OCI-LY1 (cell line): ENCODE data around the gene ZDHHC18.
A peak's percentile ranks its signal among the peaks of the same experiment; 100 is the strongest.

ENCODE experiments used
- H2AFZ ChIP-seq: fragments of 200-600 bp; sonication (generic), shearing (Covaris generic); 2 replicates; pipeline ENCODE4 v1.6.0; 2014; ENCODE audit warnings: antibody characterized with exemption, mild to moderate bottlenecking, low read length
- H3F3A ChIP-seq: fragments of 200-600 bp; sonication (generic), shearing (Covaris generic); 2 replicates; pipeline ENCODE4 v1.6.0; 2014; ENCODE audit warnings: mild to moderate bottlenecking, antibody characterized with exemption, low read length, moderate library complexity; ENCODE audit not compliant: insufficient read depth
- H3K27ac ChIP-seq: fragments of 200-600 bp; sonication (generic); 2 replicates; pipeline ENCODE4 v1.5.1; 2014; ENCODE audit warnings: low read length, mixed run types, mild to moderate bottlenecking, low read depth; ENCODE audit not compliant: poor library complexity, severe bottlenecking
- H3K27me3 ChIP-seq: fragments of 200-600 bp; sonication (generic); 2 replicates; pipeline ENCODE4 v1.6.0; 2014; ENCODE audit warnings: antibody characterized with exemption, mild to moderate bottlenecking, low read length, moderate library complexity; ENCODE audit not compliant: insufficient read depth
- H3K36me3 ChIP-seq: fragments of 200-600 bp; sonication (generic); 2 replicates; pipeline ENCODE4 v1.6.1; 2014; ENCODE audit warnings: mild to moderate bottlenecking, antibody characterized with exemption, low read length, moderate library complexity, mixed read lengths; ENCODE audit not compliant: insufficient read depth
- H3K4me1 ChIP-seq: fragments of 200-600 bp; sonication (generic); 2 replicates; pipeline ENCODE4 v1.5.1; 2014; ENCODE audit warnings: mild to moderate bottlenecking, low read length, moderate library complexity; ENCODE audit not compliant: insufficient read depth, severe bottlenecking
- H3K4me2 ChIP-seq: fragments of 200-600 bp; sonication (generic), shearing (Covaris generic); 2 replicates; pipeline ENCODE4 v1.6.1; 2014; ENCODE audit warnings: low read length
- H3K4me3 ChIP-seq: fragments of 200-600 bp; sonication (generic); 2 replicates; pipeline ENCODE4 v1.5.1; 2014; ENCODE audit warnings: low read length, low read depth, mild to moderate bottlenecking, mixed read lengths; ENCODE audit not compliant: poor library complexity, severe bottlenecking
- H3K79me2 ChIP-seq: fragments of 200-600 bp; shearing (Covaris generic); 2 replicates; pipeline ENCODE4 v1.6.1; 2016; ENCODE audit warnings: mixed run types, low read length, mixed read lengths; ENCODE audit not compliant: insufficient read depth
- H3K9ac ChIP-seq: fragments of 200-600 bp; sonication (generic), shearing (Covaris generic); 2 replicates; pipeline ENCODE4 v1.6.1; 2014; ENCODE audit warnings: mild to moderate bottlenecking, low read length, mixed read lengths
- H3K9me2 ChIP-seq: fragments of 200-600 bp; sonication (generic), shearing (Covaris generic); 2 replicates; pipeline ENCODE4 v1.6.1; 2014; ENCODE audit warnings: low read depth, mild to moderate bottlenecking, low read length, mixed read lengths
- H3K9me3 ChIP-seq: fragments of 200-600 bp; shearing (Covaris generic); 2 replicates; pipeline ENCODE4 v1.6.1; 2014; ENCODE audit warnings: low read length, mixed read lengths
- H4K20me1 ChIP-seq: fragments of 200-600 bp; sonication (generic), shearing (Covaris generic); 2 replicates; pipeline ENCODE4 v1.6.0; 2016; ENCODE audit warnings: mild to moderate bottlenecking, low read length; ENCODE audit not compliant: insufficient read depth
- EZH2 ChIP-seq: fragments of 200-600 bp; sonication (generic), shearing (Covaris generic); IDR thresholded peaks from 2 replicates; pipeline ENCODE4 v1.8.0; 2017; ENCODE audit warnings: borderline replicate concordance, mixed run types, mild to moderate bottlenecking, antibody characterized with exemption, low read length, moderate library complexity, mixed read lengths
- TF ChIP-seq, protein P1 (sequence below): fragments of 200-600 bp; sonication (generic), shearing (Covaris generic); IDR thresholded peaks from 2 replicates; pipeline ENCODE4 v1.5.1; 2017; ENCODE audit warnings: mild to moderate bottlenecking, antibody characterized with exemption, low read length, moderate library complexity, mixed read lengths

The ZDHHC18 gene

DNA sequence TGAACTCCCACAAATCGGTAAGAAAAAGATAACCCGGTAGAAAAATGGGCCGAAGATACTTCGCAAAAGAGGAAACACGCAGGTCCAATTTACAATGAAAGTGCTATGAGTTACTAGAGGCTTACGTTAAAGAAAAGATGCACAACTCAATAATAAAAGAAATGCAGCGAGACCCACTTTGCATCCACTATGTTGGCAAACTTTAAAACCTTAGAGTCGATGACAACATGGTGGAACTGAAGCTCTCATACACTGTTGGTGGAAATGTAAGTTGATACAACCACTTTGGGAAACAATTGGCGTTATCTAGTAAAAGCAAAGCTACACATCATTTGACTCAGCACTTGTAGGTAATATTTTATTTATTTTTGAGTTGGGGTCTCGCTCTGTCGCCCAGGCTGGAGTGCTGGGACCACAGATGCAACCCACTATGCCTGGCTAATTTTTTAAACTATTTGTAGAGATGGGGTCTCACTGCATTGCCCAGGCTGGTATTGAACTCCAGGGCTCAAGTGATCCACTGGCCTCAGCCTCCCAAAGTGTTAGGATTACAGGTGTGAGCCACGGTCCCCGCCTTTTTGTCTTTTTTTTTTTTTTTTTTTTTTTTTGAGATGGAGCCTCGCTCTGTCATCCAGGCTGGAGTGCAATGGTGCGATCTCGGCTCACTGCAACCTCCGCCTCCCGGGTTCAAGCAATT is 74.5 kb downstream of the ZDHHC18 start:
- Histone ChIP-seq H3K79me2 (peaks cover 13% of the 10 kb centered on the region), H3K27me3 (peaks cover 2% of the 10 kb centered on the region; the same call in 1 of the 2 replicates), H3K9me3 (no peaks in the 10 kb centered on the region), H2AFZ (peak overlapping the region; percentile 99), H3K9me2 (no peaks in the 10 kb centered on the region), H3K27ac (peak overlapping the region; percentile 44), H3K4me3 (peak overlapping the region; percentile 97), H3K4me1 (peaks cover 23% of the 10 kb centered on the region), H3K4me2 (peak overlapping the region; percentile 87), H3K9ac (peak overlapping the region; percentile 82), H3K36me3 (peaks cover 9% of the 10 kb centered on the region), H3F3A (no peaks in the 10 kb centered on the region), H4K20me1 (no peaks in the 10 kb centered on the region)
- no peak for TF ChIP-seq EZH2
- TF ChIP-seq, protein P1, sequence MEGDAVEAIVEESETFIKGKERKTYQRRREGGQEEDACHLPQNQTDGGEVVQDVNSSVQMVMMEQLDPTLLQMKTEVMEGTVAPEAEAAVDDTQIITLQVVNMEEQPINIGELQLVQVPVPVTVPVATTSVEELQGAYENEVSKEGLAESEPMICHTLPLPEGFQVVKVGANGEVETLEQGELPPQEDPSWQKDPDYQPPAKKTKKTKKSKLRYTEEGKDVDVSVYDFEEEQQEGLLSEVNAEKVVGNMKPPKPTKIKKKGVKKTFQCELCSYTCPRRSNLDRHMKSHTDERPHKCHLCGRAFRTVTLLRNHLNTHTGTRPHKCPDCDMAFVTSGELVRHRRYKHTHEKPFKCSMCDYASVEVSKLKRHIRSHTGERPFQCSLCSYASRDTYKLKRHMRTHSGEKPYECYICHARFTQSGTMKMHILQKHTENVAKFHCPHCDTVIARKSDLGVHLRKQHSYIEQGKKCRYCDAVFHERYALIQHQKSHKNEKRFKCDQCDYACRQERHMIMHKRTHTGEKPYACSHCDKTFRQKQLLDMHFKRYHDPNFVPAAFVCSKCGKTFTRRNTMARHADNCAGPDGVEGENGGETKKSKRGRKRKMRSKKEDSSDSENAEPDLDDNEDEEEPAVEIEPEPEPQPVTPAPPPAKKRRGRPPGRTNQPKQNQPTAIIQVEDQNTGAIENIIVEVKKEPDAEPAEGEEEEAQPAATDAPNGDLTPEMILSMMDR = no peak
